Coronary artery (tissue), 2 donors: ENCODE measurements around the gene PCSK4.
A peak's percentile ranks its signal among the peaks of the same experiment; 100 is the strongest.
"Not testable (repeated sequence)": the region's sequence is repeated elsewhere in the genome, so short reads cannot be mapped to it uniquely, and the experiment has no call there.

ENCODE experiments used
- DNase-seq: peaks from one replicate; pipeline ENCODE4 v3.0.0-alpha.2; 2017; ENCODE audit warnings: low spot score
- H3K27ac ChIP-seq, 2 donors: fragments of 200-600 bp; sonication (generic); one replicate each; pipeline ENCODE4 v1.5.1; 2016 to 2019
- H3K4me3 ChIP-seq: fragments of 200-600 bp; sonication (generic); 2 replicates; pipeline ENCODE4 v1.5.1; 2016; ENCODE audit warnings: mild to moderate bottlenecking, moderate library complexity
- CTCF ChIP-seq: fragments of 200-600 bp; sonication (generic); IDR thresholded peaks from one replicate; pipeline ENCODE4 v1.5.1; 2019; ENCODE audit warnings: antibody characterized with exemption

Gene PCSK4

GRCh38 chr19:1481893-1482360, 8.2 kb downstream of the PCSK4 start:
- Histone ChIP-seq H3K27ac (no peak overlapping the region), H3K4me3 (no peak overlapping the region)
- no peak for TF ChIP-seq CTCF
- no peak for DNase-seq

- H3K27ac ChIP-seq: no peak overlapping the region
- H3K4me3 ChIP-seq: no peak overlapping the region
- no peak for TF ChIP-seq CTCF
- no peak for DNase-seq
Observed at GRCh38 chr19:1481224-1481892, 8.8 kb downstream of the PCSK4 start.

GRCh38 chr19:1478934-1479707, 11.0 kb downstream of the PCSK4 start, which contains the start of gene C19orf25:
Gene C19orf25, minus strand, starts transcription at chr19:1479215. Its CDS starts 312 bp downstream, at chr19:1478903.
- peak; percentile 95 for DNase-seq
- peak within 1 kb of the TSS; percentile 41 to 82 for H3K27ac ChIP-seq
- H3K4me3 ChIP-seq: peak within 1 kb of the TSS; percentile 90
- no peak for TF ChIP-seq CTCF

- DNase-seq, H3K27ac ChIP-seq, H3K4me3 ChIP-seq: not testable (repeated sequence)
Observed at GRCh38 chr19:1477056-1477455, 13.1 kb downstream of the PCSK4 start.

- Histone ChIP-seq H3K27ac (no peak overlapping the region), H3K4me3 (no peak overlapping the region)
- no peak for TF ChIP-seq CTCF
- DNase-seq: no peak
Observed at GRCh38 chr19:1475751-1476437, 14.3 kb downstream of the PCSK4 start.

GRCh38 chr19:1474765-1475351, 15.3 kb downstream of the PCSK4 start:
- no peak overlapping the region for H3K27ac ChIP-seq
- TF ChIP-seq CTCF: no peak
- no peak for DNase-seq
- H3K4me3 ChIP-seq: no peak overlapping the region
